ENCODE data around the gene SLC25A21.

GRCh38 chr14:37090026-37090425 lies 82.4 kb downstream of the SLC25A21 start:
- TF ChIP-seq EZH2 (IDR thresholded peaks at IDR 0.05; ENCODE audit: low read length, missing control alignments), result no peak
- no peak for TF ChIP-seq CTCF (conservative IDR thresholded peaks at IDR 0.05 in 1 of 2, IDR thresholded peaks at IDR 0.05 in 1 of 2; ENCODE audit: low read depth in 1 of 2, low read length in 2 of 2)
